Left kidney (tissue), 8 donors: ENCODE measurements around the gene TUBB8B. TPM values are rescaled to one million over a fixed set of nuclear protein-coding genes. Genes with fewer than 3 reads are reported as not detected.
"Not testable (repeated sequence)": the region's sequence is repeated elsewhere in the genome, so short reads cannot be mapped to it uniquely, and the experiment has no call there.

Source experiments
- DNase-seq: peaks from one replicate; pipeline ENCODE4 v3.0.0-alpha.2; 2013
- long read RNA-seq, 8 donors: transcript quantifications; one replicate each; lab custom pipeline, GENCODE V29; 2026
- polyA plus RNA-seq: library from polyadenylated mRNA; unstranded; fragments of 120-200 nt; gene quantifications from one replicate; pipeline ENCODE4 v1.2.1, GENCODE V29; 2013; ENCODE audit not compliant: insufficient read length

The TUBB8B gene
- 0.96 TPM for polyA plus RNA-seq
- long read RNA-seq, donor 1, result 0 reads
- long read RNA-seq, donor 2, result 0 reads
- long read RNA-seq, donor 3, result 0 reads
- long read RNA-seq, donor 4, result 0 reads
- long read RNA-seq, donor 5, result 0 reads
- long read RNA-seq, donor 6, result 0 reads
- long read RNA-seq, donor 7, result 0 reads
- long read RNA-seq, donor 8, result 0 reads

DNA sequence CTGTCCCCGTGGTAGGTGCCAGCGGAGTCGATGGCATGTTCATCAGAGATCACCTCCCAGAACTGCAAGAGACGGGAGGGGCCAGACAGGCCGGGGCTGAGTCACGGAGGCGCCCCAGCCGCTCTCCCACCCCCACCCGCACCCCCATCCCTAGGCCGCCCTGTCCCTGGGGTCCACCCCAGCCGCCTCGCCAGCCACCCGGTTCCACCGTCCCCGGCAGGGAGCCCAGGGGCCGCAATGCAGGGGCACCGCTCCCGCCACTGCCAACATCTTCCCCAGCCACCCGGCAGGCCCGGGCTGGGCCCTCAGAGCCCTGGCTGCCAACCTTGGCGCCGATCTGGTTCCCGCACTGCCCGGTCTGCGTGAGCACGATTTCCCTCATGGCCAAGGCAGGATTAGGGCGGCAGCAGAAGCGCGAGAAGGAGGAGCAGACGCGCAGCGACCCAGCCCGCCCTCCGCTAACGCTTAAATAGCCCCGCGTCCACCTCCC lies at the start of gene TUBB8B:
Gene TUBB8B (minus strand): TSS at position 440 of the 490 bp plus-strand sequence. CDS start 58 bp downstream, at position 382.
- DNase-seq, result not testable (repeated sequence)

DNA sequence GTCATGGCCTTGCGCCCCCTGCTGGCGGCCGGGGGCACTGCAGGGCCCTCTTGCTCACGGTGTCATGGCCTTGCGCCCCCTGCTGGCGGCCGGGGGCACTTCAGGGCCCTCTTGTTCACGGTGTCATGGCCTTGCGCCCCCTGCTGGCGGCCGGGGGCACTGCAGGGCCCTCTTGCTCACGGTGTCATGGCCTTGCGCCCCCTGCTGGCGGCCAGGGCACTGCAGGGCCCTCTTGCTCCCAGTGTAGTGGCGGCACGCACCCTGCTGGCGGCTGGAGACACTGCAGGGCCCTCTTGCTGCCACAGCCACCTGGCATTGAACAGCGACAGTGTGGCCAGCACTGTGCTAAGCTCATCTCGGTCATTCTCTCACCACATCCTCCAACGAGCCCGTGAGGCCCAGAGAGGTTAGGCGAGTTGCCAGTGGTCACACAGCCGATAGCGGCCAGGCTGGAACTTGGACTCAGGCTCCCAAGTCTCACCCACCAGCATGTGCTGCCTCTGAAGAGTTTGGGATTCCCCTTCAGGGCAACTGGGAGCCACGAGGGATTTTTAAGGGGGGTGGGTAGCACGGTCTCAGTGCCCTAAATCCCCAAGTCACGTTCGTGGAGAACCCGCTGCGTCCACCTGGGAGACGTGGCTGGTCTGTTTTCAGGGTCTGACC lies 48.0 kb upstream of the TUBB8B start:
- not testable (repeated sequence) for DNase-seq

DNA sequence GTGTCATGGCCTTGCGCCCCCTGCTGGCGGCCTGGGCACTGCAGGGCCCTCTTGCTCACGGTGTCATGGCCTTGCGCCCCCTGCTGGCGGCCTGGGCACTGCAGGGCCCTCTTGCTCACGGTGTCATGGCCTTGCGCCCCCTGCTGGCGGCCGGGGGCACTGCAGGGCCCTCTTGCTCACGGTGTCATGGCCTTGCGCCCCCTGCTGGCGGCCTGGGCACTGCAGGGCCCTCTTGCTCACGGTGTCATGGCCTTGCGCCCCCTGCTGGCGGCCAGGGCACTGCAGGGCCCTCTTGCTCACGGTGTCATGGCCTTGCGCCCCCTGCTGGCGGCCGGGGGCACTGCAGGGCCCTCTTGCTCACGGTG lies 47.3 kb upstream of the TUBB8B start:
- DNase-seq, result not testable (repeated sequence)

DNA sequence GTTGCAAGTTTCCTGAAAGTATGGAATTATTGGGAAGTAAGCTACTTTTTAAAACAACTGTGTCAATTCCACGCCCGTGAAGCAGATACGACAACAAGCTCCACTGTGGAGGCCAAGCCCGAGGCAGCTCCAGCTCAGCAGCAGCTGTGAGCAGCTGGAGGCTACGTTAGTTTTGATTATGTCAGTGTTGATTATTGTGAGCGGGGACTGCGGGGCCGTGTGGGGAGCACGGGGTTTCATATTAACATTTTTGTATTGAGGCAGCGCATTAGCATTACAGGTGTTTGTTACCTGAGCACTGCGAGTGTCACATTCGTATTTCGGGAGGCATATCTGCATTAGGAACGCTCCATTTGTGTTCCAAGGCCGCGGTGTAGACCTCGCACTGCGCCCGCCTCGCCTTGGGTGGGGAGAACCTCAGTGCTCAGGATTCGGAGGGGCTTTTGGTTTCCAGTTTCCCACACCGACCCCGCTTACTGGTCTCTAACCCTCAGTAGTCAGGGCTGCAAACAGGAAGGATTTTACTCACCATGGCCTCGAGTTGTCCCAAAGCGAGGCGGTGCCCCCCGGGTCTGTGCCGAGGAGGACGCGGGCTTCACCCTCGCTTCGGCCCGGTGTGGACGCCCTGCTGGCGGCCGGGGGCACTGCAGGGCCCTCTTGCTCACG lies 46.8 kb upstream of the TUBB8B start:
- not testable (repeated sequence) for DNase-seq

DNA sequence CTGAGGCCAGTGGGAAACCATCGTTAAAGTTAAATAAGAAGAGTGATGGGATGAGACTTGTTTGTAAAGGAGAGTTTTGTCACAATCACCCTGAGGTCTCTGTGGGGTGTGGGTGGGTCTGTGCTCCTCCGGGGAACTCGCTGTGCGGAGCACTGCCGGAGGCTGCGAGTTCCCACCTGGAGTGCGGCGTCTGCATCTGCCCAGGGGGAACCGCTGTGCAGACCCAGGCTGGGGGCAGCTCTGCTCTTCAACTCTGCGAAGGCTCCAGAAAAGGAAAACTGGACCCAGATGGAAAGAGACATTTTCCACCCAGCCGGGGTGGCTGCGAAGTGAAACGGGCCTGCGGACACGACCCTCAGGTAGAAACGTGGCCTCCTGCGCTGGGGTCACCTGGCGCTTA lies 46.2 kb upstream of the TUBB8B start:
- DNase-seq, result not testable (repeated sequence)

DNA sequence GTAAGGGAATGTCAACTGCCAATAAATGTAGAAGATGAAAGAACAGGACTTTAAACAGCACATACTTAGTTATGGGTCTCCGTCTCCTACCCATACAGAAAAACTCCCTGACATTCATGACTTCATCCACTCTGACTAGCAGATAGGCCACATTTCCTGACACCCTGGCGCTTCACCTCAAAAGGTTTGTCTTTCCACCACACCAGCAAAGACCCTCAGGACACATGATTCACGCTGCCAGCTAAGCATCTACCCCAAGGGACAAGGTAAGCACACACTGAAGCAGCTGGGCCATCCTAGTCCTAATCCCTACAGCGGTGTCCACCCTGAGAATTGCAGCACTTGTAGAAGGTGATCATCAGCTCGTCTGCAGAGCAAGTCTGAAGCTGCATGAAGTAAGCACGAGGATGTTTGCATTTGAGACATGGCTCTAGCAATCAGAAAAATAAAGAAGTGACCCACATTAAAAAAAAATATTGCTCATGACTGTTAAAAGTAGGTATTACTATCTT lies 44.5 kb upstream of the TUBB8B start:
- DNase-seq, result not testable (repeated sequence)

DNA sequence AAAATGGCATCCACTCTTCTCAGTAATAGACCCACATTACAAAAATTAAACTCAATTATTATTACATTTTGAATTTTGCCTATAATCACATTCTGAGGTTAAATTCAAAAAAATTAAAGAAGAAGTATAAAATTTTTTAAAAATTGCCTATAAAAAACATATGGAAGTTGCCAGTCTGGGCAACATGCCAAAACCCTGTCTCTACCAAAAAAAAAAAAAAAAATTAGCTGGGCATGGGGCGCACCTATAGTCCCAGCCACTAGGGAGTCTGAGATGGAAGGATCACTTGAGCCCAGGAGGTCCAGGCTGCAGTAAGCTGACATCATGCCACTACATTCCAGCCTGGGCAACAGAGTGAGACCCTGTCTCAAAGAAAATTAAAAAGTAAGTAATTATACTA lies 42.1 kb upstream of the TUBB8B start:
- not testable (repeated sequence) for DNase-seq

DNA sequence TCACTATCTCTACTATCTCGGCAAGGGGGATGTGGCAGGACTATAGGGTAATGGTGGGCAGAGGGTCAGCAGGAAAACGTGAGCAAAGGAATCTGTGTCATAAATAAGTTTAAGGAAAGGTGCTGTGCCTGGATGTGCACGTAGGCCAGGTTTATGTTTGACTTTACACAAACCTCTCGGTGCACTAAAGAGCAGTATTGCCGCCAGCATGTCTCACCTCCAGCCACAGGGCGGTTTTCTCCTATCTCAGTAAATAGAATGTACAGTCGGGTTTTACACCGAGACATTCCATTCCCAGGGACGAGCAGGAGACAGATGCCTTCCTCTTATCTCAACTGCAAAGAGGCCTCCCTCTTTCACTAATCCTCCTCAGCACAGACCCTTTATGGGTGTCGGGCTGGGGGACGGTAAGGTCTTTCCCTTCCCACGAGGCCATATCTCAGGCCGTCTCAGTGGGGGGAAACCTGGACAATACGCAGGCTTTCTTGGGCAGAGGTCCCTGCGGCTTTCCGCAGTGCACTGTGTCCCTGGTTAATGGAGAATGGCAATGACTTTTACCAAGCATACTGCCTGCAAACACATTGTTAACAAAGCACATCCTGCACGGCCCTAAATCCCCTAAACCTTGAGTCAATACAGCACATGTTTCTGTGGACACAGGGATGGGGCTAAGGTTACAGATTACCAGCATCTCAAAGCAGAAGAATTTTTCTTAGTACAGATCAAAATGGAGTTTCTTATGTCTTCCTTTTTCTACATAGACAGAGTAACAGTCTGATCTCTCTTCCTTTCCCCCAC lies 41.2 kb upstream of the TUBB8B start:
- not testable (repeated sequence) for DNase-seq

DNA sequence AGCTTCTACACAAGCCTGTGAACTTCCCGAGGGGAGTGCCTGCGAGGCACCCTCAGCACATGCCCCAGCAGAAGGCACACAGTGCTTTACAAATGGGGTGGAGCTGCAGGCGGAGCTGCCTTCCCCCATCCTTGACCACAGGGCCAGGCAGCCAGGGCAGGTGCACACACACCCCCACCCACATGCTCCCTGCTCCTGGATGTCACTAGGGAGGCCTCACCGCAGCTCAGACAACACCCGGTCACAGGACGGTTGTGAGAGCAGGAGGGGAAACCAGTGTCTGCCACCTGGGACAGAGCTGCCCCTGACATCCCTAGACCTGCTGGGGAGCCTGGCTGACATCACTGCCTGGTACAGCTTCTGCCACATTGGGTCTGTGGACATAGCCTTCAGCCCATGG lies 39.7 kb upstream of the TUBB8B start:
- DNase-seq, result not testable (repeated sequence)

DNA sequence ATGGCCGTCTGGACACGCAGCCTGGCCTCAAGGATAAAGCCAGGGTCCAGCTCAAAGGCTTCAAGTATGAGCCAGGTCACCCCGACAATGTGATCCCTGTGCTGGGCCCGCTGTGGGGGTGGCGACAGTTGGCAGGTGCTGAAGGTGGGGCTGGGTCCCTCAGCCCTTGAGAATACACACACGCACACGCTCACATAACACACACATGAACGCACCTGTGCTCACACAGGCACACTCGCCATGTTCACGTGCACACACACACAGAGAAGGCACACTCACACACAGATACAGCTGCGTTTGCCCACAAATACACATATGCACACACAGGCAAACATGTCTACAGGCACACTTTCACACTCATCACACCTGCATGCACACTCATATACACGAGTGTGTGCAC lies 35.4 kb upstream of the TUBB8B start:
- DNase-seq, result not testable (repeated sequence)

DNA sequence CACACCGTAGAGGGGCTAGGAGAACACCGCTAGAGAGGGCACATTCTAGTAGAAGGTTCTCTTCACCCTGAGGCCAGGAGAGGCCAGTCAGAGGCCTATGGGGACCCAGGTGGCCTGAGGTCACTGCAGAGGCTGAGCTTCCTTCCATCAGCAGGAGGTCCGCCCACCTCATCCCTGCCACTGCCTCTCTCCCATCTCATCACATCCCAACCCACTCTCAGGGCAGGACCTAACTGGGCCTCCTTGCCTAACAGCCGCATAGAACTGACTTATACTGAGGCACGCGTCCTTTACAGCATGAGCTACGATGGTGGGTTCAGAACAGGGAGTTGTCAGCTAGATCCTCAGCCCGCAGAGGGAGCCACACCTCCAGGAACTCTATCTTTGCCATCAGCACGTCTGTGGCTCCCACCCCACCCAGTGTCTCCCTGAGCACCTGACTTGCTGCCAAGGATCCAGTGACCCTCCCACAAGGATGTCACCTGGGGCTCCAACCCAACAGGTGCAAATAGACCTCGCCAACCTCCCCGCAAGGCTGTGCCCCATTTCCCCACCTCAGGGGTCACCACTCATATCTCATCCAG lies 33.3 kb upstream of the TUBB8B start:
- not testable (repeated sequence) for DNase-seq

DNA sequence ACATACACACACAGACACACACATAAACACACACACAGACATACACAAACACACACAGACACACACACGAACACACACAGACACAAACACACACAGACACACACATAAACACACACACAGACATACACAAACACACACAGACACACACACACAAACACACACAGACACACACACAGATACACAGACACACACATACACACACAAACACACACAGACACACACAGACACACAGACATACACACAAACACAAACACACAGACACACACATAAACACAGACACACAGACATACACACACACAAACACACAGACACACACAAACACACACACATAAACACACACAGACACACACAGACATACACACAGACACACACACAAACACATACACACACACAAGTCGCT lies 31.5 kb upstream of the TUBB8B start:
- DNase-seq, result not testable (repeated sequence)

DNA sequence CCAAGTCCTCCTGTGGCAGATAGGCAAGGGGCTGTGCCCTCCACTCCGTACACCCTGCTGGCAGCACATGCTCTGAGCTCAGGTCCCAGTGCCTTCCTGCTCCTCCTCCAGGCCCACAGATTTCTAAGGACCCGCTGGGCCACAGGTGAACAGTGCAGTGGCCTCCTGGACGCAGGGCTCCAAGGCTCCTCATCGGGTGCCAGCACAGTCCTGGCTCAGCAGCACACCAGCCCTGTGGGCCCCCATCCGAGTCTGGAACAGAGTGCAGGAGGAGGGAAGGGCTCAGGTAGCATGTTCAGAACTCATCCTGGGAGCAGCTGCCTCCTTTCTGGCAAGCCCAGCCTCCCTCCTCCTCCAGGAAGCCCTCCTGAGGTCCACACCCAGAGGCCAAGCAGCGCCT lies 30.8 kb upstream of the TUBB8B start:
- not testable (repeated sequence) for DNase-seq

DNA sequence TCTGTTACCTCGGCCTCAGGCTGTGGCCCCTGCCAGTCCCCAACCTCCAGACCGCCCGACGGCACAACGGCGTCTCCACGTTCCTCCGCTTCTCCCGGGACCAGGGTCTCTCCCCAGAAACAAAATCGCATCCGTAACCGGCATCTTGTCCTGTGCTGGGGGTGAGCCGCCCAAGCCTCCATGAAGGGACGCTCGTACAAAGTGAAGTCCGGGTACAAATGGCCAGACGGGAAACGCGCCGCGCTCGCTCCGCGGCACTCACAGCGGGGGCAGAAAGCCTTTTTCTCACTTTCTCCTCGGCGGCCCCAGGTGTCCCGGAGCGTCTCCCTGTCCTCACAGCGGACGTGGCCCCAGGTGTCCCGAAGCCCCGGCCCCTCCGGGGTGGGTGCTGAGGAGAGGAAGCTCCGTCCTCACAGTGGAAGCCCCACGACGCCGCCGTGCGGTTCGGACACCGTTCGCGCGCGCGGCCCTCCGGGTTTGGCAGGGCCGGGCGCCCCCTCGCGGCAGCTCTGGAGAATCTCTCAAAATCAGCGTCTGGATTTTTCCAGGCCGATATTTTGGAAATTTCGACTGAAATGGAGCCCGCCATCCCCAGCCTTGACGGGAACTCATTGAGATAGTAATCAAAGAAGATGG lies 26.2 kb upstream of the TUBB8B start:
- not testable (repeated sequence) for DNase-seq

DNA sequence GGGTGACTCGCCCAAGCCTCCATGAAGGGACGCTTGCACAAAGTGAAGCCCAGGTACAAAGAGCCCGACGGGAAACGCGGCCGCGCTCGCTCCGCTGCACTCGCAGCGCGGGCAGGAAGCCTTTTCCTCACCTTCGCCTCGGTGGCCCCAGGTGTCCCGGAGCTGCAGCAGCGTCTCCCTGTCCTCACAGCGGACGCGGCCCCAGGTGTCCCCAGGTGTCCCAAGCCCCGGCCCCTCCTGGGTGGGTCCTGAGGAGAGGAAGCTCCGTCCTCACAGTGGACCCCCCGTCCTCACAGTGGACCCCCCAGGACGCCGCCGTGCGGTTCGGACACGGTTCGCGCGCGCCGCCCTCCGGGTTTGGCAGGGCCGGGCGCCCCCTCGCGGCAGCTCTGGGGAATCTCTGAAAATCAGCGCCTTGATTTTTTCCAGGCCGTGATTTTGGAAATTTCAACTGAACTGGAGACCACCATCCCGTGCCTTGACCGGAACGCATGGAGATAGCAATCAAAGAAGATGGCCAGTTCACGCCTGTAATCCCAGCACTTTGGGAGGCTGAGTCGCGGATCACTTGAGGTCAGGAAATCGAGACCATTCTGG lies 23.9 kb upstream of the TUBB8B start:
- DNase-seq, result not testable (repeated sequence)

DNA sequence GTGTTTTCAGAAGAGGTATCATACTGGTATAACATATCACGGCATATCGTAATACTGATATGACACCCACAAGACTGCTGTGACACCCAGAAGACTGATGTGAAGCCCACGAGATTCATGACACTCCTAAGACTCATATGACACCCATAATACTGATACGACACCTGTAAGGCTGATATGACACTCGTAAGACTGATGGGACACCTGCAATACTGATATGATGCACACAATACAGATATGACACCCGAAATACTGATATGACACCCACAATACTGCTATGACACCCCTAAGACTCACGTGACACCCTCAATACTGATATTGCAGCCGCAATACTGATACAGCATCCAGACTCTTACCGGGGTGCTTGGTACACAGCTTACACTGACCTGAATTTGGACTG lies 18.3 kb upstream of the TUBB8B start:
- DNase-seq, result not testable (repeated sequence)

DNA sequence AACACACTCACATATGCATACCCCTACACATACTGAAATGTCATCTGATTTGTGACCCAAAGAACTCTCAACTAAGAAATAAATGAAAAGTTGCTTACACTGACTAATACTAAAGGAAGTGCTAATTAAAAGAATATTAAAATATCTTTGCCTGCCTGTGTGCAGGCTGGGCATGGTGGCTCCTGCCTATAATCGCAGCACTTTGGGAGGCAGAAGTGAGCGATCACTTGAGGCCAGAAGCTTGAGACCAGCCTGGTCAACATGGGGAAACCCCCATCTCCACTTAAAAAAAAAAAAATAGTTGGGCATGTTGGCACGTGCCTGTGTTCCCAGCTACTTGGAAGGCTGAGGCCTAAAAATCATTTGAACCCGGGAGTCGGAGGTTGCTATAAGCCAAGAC lies 14.9 kb upstream of the TUBB8B start:
- DNase-seq, result not testable (repeated sequence)

DNA sequence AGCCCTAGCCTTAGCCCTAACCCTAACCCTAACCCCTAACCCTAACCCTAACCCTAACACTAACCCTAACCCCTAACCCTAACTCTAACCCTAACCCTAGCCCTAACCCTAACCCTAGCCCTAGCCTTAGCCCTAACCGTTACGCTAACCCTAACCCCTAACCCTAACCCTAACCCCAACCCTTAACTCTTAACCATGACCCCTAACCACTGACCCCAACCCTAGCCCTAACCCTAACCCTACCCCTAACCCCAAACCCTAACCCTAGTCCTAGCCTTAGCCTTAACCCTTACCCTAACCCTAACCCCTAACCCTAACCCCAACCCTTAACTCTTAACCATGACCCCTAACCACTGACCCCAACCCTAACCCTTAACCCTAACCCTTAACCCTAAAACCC lies 14.2 kb upstream of the TUBB8B start:
- not testable (repeated sequence) for DNase-seq

DNA sequence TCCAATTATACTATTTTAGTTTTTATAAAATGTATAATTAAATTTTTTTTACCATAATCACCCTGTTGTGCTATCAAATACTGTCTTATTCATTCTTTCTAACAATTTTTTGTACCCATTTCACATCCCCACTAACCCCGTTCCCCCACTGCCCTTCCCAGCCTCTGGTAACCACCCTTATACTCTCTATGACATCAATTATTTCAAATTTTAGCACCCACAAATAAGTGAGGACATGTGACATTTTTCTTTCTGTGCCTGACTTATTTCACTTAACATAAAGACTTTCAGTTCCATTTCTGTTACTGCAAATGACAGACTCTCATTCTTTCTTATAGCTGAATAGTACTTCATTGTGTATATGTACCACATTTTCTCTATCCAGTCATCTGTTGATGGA lies 5.0 kb upstream of the TUBB8B start:
- not testable (repeated sequence) for DNase-seq

DNA sequence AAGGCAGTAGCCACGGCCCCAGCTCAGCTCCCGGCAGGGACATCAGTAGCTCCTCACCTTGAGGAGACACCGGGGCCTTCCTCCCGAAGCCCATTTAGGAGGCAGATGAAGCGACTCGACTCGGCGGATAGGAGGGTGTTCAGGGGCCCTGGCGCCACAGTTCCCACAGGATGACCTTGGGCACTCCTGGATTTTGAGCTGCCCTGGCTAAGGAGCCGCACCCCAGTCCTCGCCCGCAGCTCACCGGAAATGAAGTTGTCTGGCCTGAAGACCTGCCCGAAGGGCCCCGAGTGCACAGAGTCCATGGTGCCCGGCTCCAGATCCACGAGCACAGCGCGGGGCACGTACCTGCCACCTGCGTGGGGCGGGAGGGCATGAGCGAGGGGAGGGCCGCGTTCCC lies 719 bp downstream of the TUBB8B start:
- not testable (repeated sequence) for DNase-seq

DNA sequence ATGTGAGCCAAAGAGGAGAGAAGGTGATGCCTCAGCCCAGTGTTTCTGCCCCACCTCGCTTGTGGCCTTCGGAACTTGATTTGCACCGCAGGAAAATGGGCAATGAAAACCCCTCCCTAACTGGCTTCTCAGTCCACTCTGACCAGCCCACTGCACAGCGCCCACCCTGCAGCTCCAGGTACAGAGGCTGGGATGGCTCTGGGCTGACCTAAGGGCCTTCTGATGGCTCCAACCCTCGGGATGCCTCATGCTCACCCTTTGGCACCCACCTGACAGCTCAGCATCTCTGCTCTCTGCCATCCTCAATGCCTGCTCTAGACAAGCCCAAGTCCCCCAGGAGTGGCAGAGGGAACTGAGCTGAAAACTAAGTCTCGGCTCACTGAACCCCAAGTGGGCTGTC lies 36.2 kb downstream of the TUBB8B start:
- not testable (repeated sequence) for DNase-seq
